GM11168 (cell line): ENCODE measurements around the gene UNC5C.

ENCODE experiments used
- in situ Hi-C: fragments of 300-500 bp; cut with MboI; formaldehyde crosslinking; loops from one replicate; pipeline ENCODE4 v1.12.0; 2022; ENCODE audit warnings: low sequenced_read_pairs; ENCODE audit not compliant: unreplicated experiment

UNC5C gene

DNA sequence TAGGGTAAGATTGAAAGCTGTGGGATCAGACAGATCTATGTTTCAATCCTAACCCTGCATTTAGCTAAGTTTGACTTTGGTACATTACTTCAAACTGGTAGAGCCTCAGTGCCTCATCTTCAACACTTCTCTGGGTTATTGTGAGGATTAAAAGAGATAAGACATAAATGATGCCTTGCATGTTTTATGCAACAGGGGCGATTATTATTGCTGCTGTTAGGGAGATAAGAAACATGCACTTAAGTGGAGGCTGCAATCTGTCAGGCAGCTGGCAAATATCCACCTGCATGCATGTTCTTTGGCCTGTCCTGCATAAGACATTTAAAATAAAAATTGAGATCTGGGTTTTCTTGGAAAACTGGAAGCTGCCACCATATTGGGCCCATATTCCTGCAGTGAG lies 24.6 kb downstream of the UNC5C start:
- in situ Hi-C loops: no loop called here

DNA sequence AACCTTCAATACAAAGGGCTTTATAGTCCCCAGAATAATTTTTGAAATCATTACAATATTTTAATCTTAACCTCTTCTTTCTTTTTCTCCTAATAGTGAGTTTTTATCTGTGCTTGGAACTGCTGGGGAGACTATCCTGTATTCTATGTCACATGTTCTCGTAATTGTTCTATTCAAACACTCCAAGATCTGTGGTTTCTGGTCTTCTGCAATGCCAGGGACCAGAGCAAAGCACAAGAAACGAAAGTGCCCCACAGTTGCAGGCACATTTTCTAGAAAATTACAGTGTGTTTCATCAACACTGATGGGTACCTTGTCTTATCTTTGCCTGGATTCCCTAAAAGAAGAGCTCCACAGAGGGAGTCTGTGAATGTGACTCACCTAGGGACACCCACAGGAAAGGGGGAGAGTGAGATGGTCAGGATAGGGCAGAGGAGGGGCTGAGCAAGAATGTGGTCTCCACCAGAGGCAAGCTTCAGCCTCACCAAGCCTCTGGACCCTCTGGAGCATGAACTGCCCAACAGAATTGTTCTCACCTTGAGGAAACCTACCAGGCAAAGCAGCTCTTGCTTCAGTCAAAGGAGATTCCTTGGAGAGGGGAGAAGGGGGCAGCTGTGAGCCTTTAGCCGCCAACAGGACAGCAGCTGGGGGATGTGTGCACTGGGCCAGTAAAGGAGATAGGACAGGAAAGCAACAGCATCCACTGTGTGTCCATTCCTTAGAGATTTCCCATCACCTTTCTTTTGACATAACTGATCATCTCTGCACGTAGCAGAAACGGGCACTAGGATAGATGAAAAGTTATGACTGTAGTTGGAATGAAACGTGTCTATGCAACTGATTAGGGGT lies 25.9 kb downstream of the UNC5C start:
- in situ Hi-C loops: no loop called here

DNA sequence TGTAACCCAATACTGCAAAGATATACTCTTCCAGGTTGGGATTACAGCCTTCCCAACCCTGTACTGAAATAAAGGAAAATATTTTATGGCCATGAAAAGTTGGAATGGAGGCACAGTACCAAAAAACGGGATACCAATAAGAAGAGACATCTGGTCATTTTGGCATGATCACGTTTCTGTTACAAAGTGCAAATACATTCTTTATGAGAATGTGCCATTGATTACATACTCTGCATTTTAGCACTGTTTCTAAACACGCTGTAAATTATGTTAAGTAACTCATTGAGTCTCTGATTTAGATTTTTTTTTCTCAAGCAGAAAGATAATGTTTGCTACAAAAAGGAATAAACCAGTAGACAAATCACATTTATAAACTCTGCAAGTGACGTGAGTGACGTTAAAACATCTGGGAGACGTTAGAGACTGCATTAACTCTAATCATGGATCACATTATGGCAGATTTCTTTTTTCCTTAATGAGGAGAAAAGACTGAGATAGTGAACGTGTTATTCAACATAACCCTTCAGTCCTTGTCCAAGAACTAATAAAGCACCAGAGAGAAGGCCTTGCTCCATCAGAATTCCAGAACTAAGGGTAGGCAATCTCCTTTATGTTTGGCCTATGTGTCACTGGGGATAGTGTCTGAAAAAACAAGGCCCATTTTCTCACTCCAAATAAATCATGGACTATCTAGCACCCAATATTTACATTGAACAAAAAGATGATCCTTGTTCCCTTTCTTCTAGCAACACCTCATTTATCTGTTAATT lies 31.0 kb downstream of the UNC5C start:
- in situ Hi-C loops: no loop called here

DNA sequence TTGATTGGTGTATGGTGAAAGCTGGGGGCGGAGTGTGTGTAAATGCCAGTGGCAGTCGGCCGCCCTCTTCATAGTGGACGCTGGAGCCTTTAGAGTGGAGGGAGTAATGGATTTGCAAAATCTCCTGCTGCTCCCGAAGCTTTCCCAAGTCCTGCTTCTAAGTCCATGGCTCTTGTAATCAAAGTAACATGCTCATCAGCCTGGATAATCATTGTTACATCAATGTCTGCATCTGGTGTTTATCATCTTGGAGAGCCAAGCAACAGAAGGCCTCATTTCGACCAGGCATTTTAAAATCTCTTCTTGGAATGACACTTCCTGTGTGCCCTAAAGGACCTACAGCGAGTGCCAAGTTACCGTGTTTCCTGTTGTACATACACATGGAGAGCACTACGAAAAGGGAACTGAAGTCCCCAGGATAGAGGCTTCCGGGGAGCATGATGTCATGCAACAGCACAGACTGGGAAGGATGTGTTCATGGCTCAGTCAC lies 32.2 kb downstream of the UNC5C start:
- in situ Hi-C loops: no loop called here

DNA sequence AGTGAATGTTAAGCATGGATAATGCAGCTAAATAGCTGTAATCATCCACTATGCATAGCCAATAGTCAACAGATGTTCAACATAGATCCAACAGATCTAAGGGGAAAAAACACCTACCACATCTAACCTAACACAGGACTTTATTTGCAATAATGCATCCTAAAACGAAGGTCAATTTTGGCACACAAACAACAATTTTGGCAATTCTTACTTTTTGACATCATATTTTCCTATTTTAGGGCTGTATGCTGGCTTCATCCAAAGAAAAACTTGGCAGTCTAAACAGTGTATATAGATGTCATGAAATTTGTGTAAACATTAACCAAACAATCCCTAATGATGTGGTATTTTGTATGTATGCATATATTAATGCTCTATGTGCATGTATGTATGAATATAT lies 33.2 kb downstream of the UNC5C start:
- in situ Hi-C loops: no loop called here

DNA sequence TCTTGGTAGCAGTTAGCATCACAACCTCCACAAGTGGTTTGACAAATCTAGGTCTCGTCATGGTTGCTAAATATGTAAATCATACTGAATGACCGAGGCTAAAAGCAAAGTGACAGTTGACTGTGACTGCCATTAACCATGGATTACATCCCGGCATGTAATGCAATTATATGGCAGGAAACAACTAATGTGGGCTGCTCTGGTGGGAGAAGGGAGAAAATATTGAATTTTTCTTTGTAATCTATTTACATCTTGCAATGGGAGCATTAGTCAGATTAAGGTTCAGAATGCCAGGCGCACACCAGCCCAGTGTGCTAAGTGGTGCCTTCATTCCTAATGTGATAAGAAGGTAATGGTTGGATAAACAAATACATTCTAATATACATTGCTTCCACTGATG lies 35.8 kb downstream of the UNC5C start:
- in situ Hi-C loops: no loop called here

DNA sequence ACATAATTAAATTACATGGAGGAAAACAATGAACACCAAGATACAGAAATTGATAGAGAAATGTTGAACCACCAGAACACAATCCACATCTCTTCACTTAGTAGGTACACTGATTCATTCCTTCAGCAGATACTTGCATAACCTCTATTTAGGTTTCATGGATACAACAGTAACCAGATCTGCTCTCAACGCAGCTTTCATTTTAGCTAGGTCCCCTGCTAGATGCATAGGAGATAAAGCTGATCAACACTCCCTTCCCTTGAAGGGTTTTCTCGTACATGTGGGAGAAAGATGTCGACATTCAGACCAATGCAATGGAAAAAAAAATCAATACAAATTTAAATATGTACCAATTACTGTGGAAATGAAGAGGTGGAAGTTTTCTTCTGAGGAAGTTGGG lies 37.3 kb downstream of the UNC5C start:
- in situ Hi-C loops: no loop called here

DNA sequence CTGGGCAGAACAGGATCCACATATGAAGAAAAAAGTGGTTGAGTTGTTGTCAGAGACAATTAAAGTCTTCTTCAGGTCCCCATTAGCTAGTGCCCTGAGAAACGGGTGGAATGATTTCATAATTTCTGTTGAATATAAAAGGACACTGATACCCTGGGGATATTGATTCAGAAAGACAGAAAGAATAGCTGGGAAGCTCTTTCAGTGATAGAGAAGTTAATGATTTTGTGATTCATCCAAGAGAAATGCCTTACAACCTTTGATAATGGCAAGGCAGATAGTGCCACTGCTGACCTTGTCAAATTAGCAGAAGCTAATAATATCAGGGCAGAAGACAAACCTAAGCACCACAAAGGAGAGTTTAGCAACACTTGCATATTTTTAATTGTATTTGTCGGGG lies 37.9 kb downstream of the UNC5C start:
- in situ Hi-C loops: no loop called here

DNA sequence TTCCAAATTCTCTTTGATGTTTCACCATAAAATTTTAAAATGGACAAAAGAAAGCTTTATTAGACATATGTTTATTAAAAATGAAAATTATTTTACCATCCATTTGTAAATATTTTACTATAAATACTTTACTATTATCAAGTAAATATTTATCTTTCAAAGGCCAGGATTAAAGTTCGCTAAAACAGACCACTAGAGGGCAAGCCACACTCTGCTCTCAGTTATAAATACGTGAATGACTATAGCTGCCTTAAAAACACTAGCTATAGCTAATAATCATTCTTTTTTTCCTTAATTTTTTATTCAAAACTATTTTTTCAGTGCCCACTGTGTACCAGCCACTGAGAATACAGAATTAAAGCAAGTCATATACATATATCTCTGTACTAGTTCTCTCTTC lies 38.6 kb downstream of the UNC5C start:
- in situ Hi-C loops: no loop called here

DNA sequence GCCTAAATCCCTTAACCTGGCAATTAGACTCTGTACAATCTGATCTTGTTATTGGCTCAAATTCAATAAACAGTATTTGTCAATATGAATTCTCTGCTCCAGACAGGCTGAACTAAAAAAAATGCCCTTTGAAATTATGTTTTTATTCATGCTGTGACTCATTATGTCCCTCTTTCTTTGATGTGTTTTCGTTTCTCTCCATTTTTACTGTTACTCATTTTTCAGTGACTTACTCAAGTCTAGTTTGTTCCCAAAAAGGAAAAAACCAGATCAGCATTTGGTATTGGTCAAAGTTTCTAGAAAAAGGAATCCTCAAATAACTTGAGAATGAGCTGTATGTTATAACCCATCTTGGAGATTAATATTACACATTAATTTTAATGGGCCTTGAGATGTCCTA lies 40.4 kb downstream of the UNC5C start:
- in situ Hi-C loops: no loop called here

DNA sequence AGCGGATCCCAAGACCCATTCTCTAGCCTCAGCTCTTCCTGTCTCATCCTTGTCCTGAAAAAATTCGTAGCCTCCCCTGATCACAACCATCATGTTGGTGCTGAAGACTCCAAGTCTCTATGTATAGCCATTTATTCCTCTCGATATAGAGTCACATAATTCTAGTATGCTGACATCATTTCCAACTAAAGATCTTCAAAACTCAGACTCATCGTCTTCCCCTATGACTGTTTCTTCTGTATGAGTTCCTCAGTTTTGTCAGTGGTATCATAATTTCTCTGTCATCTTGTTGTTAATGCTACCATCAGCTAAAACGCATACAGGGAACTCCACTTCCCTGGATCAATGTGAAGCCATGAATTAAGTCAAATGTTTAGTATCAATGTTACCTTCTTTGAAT lies 41.2 kb downstream of the UNC5C start:
- in situ Hi-C loops: no loop called here

DNA sequence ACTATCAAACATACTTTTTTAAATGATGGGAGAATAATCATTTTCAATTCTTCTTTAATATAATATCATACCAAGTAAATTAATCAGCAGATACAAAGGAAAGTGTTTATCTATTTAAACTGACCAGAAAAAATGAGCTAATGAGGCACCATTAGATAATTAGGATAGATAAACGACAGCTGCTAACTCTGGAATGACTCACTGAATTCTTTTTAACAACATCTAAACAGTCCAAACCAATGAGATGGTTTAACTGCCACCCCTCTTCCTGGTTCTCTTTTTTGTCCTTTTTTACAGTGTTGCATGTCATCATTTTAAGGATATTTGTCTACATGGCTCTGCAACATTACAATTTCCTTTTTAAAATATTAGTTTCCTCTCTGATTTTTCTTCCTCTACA lies 41.6 kb downstream of the UNC5C start:
- in situ Hi-C loops: no loop called here

DNA sequence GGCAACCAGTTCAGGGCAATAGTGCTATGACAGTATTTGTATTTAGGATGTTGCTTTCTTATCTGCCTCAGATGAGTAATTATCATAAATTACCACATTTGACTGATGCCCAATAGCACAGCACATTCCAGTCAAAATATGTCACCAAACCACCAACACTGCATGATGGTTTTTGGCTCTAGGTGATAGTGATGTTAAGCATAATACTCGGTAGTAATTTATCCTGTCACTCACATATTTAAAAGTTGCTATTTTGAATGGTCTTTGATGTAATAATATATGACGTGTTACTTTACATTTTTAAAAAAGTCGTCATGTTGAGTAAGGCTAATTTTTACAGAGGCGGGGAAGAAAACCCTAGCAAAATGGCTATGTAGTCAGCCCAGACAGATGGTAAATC lies 42.5 kb downstream of the UNC5C start:
- in situ Hi-C loops: no loop called here

DNA sequence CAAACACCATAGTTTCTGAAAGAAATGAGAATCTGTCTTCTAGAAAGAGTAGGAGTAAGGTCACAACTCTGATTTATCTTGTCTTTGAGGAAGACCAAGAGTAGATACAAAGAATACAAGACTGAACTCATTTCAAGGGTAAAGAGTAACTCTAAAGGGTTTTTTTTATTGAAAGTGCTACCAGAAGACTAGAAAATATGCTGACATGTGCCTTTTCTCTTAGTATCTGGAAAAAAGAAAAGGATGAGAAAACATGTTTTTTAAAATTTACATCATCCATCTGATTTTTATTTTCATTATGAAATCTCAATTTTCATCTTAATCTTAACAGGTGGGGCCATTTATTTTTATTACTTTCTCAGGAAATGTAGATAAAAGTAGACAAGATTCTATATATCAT lies 43.0 kb downstream of the UNC5C start:
- in situ Hi-C loops: no loop called here

DNA sequence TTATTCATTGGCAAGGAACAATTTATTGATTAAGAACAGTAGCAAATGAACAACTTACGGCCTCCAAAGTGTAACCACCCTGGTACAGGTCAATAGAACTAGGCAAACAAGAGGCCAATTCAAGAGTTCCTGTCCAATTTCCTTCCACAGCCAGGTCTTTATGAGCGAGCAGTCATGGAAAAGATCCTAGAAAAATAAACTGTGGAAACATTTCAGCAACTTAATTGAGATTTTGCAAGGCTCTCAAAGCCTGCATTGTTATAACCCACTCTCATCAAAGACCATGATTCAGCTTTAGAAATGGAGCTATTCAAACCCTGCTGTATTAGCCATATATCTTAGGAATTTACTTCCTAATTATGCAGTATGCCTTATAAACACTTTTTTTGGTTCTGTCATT lies 43.6 kb downstream of the UNC5C start:
- in situ Hi-C loops: no loop called here

DNA sequence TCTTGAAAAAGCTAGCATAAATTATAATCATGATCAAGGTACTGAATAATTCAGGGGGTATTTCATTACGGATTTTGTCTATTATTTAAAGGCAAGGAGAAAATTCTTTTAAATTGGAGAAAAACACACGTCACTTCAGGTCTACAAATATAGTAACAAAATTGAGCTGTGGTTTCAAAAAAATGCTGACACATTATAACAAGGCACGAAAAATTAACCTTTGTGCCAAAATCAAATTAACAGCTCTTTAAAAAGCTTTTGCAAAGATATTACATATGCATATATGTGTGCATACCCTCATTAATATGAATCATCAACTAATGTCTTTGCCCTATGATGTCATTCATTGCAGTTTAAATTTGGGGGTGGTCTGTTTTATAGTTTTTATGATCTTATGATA lies 44.3 kb downstream of the UNC5C start:
- in situ Hi-C loops: no loop called here

DNA sequence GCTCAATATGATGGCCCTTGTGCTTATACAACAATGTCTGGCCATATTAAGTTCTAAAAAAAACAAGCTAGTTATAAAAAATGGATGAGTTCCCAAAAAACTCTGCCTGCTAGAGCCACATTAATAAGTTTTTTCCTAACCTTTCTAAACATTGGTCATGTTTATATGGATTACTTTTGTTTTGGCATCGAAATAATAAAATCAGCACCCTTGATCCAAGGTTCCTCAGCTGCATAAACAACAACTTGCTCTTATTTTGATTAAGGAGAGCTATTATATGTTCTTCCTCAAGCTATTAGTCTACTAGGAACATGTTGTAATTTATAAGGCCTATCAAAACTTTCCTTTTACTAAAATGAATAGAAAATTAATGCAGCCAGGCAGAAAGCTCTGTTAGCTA lies 48.4 kb downstream of the UNC5C start:
- in situ Hi-C loops: no loop called here

DNA sequence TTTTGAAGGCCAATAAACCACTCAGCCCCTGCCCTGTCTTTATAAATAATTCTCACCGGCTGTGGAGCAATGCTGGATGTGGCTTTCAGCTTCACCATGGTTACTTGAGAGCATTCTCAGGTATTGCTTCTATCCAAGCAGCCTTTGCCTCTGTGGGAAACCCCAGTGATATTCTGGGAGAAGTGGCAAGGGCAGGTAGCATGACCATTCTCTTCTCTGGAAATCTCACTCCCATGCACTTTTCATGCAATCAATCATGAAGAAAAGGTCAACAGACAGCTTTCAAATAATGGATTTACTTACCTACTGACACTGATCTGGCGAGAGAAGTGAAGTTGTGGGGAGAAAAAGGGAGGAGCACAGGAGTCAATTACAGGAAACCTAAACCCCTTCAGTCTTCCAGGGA lies 49.5 kb downstream of the UNC5C start:
- in situ Hi-C loops: no loop called here

DNA sequence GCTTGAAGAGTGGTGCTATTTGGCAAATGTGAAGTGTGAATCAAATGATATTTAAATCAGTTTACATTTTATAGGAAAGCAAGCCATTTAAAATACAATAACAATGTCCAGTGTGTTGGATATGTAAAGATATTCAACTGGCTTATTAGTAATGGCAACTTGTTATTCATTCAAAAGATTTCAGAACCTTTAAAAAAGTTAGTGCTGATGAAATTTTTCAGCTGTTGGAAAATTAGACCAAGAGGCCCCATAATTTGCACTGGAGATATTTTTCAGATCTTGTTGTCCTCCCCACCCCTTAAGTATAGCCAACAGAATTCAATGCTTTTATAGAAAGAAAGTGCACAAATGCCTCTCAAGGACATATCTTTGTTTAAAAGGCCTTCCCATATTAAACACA lies 54.6 kb downstream of the UNC5C start:
- in situ Hi-C loops: no loop called here

DNA sequence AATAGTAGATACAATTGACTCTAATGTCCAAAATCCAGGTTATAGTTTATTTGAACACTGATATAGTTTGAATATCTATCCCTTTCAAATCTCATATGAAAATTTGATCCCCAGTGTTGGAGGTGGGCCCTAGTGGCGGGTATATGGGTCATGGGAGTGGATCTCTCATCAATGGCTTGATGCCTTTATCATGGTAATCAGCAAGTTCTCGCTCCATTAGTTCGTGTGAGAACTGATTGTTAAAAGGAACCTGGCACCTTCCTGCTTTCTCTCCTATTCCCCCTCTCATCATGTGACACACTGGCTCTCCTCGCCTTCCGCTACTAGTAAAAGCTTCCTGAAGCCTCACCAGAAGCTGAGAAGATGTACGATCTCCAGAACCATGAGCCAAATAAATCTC lies 70.1 kb downstream of the UNC5C start:
- in situ Hi-C loops: no loop called here

DNA sequence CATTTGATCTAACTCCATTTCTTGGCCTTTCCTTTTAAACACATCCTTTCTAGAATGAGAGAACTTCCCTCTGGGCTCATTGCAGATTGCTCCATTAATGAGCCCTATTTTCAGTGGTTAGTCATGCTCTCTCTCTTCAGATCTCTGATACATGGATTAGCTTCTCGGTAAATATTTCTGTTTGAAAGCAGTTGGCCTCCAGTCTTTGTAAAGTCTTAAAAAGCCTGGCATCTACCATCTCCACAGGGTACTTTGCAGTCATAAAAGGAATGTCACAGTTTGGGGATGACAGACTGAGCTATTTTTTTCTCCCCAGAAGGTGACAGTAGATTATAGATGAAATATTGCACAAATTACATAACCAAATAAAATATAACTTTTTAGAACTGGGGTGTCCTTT lies 72.7 kb downstream of the UNC5C start:
- in situ Hi-C loops: no loop called here

DNA sequence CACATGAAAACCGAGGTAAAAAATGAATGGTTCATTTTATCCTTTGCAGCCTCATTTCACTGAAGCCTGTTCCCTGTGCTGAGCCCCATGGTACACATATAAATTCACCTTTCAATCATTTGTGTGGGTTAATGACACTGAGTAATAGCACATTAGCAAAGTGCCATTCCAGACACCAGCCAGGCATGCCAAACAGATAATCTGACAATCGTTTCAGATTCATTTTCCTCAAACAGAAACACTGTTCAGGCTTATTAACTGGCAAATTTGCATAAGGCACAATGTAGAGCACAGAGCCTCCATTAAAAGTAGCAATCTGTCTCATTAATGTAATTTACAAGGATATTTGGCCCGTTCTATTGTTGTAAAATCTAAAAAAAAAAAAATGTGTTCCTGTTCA lies 76.2 kb downstream of the UNC5C start:
- in situ Hi-C loops: no loop called here
